ENCODE measurements around the gene CYB561D1.

GRCh38 chr1:109508001-109508872, 14.3 kb downstream of the CYB561D1 start:
- TF ChIP-seq ZFP3 (CRISPR knock-in tag; IDR thresholded peaks at IDR 0.05) (no peak), ZFP30 (CRISPR knock-in tag; IDR thresholded peaks at IDR 0.05) (no peak), GLIS3 (CRISPR knock-in tag; IDR thresholded peaks at IDR 0.05) (no peak), PATZ1 (CRISPR knock-in tag; IDR thresholded peaks at IDR 0.05; ENCODE audit: borderline replicate concordance) (no peak), CSDC2 (CRISPR knock-in tag; IDR thresholded peaks at IDR 0.05) (no peak), SNAI2 (CRISPR knock-in tag; IDR thresholded peaks at IDR 0.05) (no peak), BACH2 (CRISPR knock-in tag; IDR thresholded peaks at IDR 0.05; ENCODE audit: borderline replicate concordance) (no peak), TOX (CRISPR knock-in tag; IDR thresholded peaks at IDR 0.05; ENCODE audit: borderline replicate concordance) (no peak), ZNF565 (CRISPR knock-in tag; conservative IDR thresholded peaks at IDR 0.05; ENCODE audit: low read depth) (no peak), TSHZ2 (CRISPR knock-in tag; IDR thresholded peaks at IDR 0.05) (no peak), ESRRG (CRISPR knock-in tag; IDR thresholded peaks at IDR 0.05) (no peak), RARB (CRISPR knock-in tag; IDR thresholded peaks at IDR 0.05) (no peak), ARNTL (CRISPR knock-in tag; IDR thresholded peaks at IDR 0.05; ENCODE audit: borderline replicate concordance, low read depth) (no peak)

Data from SK-N-SH treated with all-trans-retinoic acid at 6 μM for 48 hours (cell line).